ENCODE measurements around the gene CMIP.

- TF ChIP-seq CTCF (IDR thresholded peaks at IDR 0.05) (no peak), POLR2A (IDR thresholded peaks at IDR 0.05) (no peak)
These were observed 288.7 kb downstream of the CMIP start for GRCh38 chr16:81733295-81733694.
